HG02973 (cell line): Measurements from ENCODE around the gene BANP.
"Not testable (repeated sequence)": the region's sequence is repeated elsewhere in the genome, so short reads cannot be mapped to it uniquely, and the experiment has no call there.

ENCODE experiments used
- ATAC-seq: cut with Tn5 transposase; IDR thresholded peaks from one replicate; pipeline ENCODE4 v1.9.1; 2021; ENCODE audit warnings: moderate library complexity; ENCODE audit not compliant: unreplicated experiment

Gene BANP

GRCh38 chr16:87926246-87927194 lies 24.7 kb upstream of the BANP start:
- ATAC-seq = no peak

GRCh38 chr16:87927195-87927562 lies 24.1 kb upstream of the BANP start:
- ATAC-seq = no peak

- ATAC-seq = no peak
Measured at GRCh38 chr16:87929986-87930385, 21.2 kb upstream of the BANP start.

- ATAC-seq = no peak
Measured at GRCh38 chr16:87930456-87930855, 20.8 kb upstream of the BANP start.

GRCh38 chr16:87931504-87931903 lies 19.7 kb upstream of the BANP start:
- no peak for ATAC-seq

GRCh38 chr16:87932475-87933139 lies 18.6 kb upstream of the BANP start:
- not testable (repeated sequence) for ATAC-seq

- no peak for ATAC-seq
Measured at GRCh38 chr16:87933140-87933495, 18.1 kb upstream of the BANP start.

- ATAC-seq = not testable (repeated sequence)
Measured at GRCh38 chr16:87934752-87935425, 16.3 kb upstream of the BANP start.

GRCh38 chr16:87936016-87936374 lies 15.2 kb upstream of the BANP start:
- not testable (repeated sequence) for ATAC-seq

- no peak for ATAC-seq
Measured at GRCh38 chr16:87936375-87937230, 14.6 kb upstream of the BANP start, which contains the start of gene CA5A. Gene CA5A, minus strand, starts transcription at chr16:87936529. Its CDS starts 79 bp downstream, at chr16:87936450.

GRCh38 chr16:87937231-87937542 lies 14.0 kb upstream of the BANP start:
- ATAC-seq = not testable (repeated sequence)

- ATAC-seq = no peak
Measured at GRCh38 chr16:87938412-87938949, 12.8 kb upstream of the BANP start.

GRCh38 chr16:87939562-87940423 lies 11.4 kb upstream of the BANP start:
- ATAC-seq = no peak

GRCh38 chr16:87942680-87943079 lies 8.6 kb upstream of the BANP start:
- no peak for ATAC-seq

GRCh38 chr16:87945351-87946042 lies 5.7 kb upstream of the BANP start:
- no peak for ATAC-seq

GRCh38 chr16:87946596-87947347 lies 4.5 kb upstream of the BANP start:
- no peak for ATAC-seq

GRCh38 chr16:87947356-87948118 lies 3.7 kb upstream of the BANP start:
- ATAC-seq = no peak

GRCh38 chr16:87948119-87948545 lies 3.1 kb upstream of the BANP start:
- ATAC-seq = no peak
